GM20431 (cell line): ENCODE measurements around the gene LHX4.

Experiments
- in situ Hi-C: fragments of 300-500 bp; cut with MseI, MboI; formaldehyde crosslinking; loops from one replicate; pipeline ENCODE4 v1.15.0; 2020; ENCODE audit warnings: low sequenced_read_pairs; ENCODE audit not compliant: unreplicated experiment

The LHX4 gene

DNA sequence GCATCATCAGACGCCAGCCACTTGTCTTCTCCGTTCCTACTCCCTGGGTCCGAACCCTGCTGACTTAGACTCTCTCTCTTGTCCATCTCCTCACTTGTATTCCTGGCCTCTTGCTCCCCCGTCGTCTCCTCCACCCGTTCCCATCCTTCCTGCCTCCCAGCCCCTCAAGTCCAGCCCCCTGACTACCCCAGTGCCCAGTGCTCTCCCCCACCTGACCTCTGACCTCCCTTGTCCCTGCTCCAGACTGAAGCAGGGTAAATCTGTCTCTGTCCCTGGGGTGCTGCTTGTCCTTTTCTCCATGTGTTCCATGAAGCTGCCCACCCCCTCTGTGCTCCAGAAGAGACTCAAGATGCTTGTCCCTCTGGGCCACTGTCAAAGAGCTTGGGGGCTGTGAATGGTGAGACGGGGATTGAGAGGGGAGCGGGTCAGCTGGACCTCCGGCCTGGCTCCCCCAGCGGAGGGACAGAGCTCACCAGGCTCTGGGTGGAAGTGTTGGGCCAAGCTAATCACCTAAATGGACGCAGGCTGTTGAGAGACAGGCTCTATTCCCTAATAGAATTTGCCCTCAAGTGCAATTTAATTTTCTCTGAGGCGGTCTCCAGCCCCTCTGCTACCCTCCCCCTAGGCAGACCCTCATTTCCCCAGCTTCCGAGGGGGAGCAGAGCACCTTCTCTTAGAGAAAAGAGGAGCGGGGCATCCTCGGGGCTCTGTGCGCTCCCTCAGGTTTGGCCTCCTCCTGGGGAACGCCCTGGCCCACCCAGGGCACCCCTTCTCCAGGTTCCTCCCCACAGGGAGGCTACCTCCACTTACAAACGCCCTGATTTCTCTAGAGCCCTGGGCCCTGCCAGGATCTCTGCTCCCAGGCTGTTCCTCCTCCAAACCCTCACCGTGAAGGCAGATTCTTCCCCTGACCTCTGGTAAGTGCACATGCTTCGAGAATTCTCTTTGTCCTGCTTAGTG is 11.0 kb upstream of the LHX4 start:
- in situ Hi-C loops, result no loop called here

- in situ Hi-C loops, result no loop called here
Observed at GRCh38 chr1:180219776-180220175, 10.3 kb upstream of the LHX4 start.

DNA sequence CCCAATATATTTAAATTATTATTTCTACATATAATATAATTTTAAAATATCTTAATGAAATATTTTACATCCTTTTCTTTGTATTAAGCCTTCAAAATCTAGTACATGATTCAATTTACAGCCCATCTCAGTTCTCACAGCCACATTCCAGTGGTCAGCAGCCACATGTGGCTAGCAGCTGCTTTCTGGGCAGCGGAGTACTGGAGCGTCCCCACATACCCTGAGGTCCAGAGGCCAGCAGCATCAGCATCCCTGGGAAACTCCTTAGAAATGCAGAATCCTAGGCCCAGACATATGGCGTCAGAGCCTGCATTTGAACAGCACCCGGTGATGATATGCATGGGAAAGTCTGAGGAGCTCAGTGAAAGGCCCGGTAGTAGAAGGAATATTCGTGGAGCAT is 8.6 kb upstream of the LHX4 start:
- in situ Hi-C loops, result no loop called here

DNA sequence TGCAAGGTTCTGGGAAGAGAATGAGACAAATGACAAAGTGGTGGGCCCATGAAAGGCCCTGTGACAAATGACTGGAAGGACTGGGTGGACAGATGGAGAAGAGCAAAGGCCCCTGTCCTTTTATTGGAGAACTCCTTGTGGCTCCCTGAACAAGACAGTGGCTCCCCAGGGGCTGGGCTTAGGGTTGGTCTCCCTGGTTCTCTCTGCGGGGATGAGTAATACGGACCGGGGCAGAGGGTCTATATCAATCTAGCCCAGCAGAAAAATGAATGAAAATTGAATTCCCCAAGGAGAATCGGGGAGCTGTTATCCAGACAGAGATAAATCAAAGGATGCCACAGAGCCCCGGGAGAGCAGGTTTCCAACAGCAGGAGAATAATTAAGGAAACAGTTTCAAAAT is 5.2 kb upstream of the LHX4 start:
- in situ Hi-C loops, result no loop called here

DNA sequence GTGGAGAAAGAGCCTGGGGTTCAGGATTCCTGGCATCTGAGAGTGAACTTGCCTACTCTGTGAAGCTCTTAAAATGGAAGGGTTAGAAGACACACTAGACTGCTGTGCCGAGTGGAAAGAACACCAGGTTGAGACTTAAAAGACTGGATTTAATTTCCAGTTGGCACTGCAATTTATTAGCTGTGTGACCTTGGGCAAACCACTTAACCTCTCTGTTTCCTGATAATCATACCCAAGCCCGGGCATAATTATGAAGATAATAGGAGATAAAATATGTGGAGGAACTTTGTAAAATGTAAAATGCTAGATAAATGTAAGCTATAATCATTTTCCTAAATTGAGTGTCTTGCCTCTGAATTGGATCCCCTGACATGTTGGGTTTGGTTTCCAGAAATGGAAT is 4.7 kb upstream of the LHX4 start:
- in situ Hi-C loops, result no loop called here

DNA sequence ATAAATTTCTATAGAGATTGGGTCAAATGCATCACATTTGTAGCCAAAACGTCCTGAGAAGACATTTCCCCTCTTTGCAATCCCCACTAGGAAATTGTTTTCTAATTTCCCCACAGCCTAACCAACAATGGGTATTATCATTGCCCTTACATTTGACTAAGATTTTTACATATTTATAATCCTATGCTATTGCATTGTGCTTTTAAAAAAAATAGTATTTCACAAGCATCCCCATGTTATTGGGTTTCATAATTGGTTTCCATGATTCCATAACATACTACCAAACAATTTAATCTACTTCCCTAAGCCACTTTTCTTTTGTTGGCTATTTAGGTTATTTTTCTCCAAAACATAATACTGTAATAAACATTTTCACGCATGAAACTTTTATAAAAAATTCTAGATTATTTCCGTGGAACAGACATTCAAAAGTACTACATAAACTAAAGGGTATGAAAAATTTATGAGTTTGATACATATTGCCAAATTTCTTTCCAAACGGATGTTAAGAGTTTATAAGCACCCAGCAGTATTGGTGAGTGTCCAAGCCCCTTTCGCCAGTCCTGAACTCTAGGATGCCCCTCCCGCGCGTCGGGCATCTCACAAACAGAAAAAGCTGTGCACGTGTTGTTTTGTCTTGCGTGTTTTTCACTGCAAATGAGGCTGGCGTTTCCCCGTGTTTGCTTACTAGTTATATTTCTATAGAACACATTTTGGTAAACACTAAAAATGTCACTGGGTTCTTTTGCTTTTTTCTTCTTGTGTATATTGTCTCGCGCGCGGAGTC is 2.0 kb upstream of the LHX4 start:
- in situ Hi-C loops, result no loop called here

DNA sequence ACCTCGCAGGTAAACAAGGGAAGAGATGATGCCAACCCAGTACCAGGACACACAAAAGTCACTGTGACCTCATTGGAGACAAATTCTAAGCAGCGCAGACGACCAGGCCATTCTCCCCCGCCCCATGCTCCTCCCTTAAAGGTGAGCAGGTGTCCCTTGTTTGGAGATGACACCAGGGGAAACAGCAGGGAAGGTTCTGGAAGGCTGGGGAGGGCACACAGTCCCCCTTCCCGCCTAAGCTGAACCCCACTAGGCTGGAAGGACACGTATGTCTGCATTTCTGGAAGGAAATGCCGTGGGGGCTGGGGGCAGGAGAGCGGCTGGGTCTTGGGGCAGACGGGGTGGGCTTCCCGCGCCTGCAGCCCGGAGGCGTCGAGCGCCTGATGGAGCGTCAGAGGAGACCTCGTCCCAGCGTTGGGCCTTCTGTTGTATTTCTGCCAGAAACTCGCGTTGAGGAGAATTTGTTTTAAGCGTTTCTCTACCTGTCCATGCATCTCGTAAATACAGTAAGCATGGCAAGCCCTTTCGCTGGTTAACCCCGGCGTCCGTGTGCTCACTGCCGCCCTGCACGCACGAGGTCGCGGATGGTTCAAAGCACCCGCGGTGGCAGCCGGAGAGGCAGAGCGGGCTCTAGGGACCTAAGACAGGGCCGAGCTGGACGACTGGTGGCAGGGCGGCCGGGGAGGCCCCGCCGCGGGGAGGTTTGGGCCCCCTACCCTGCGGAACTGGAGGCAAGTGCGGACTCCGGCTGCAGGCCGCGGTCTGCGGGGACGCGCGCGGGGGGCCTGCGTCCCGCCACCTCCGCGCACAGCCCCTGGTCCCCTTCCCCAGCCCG is 1.2 kb upstream of the LHX4 start:
- in situ Hi-C loops, result no loop called here

- in situ Hi-C loops, result no loop called here
Observed at GRCh38 chr1:180230416-180230790, 339 bp downstream of the LHX4 start.

GRCh38 chr1:180230791-180231505 is 884 bp downstream of the LHX4 start:
- in situ Hi-C loops, result no loop called here

GRCh38 chr1:180231506-180231921 is 1.4 kb downstream of the LHX4 start:
- in situ Hi-C loops, result no loop called here

DNA sequence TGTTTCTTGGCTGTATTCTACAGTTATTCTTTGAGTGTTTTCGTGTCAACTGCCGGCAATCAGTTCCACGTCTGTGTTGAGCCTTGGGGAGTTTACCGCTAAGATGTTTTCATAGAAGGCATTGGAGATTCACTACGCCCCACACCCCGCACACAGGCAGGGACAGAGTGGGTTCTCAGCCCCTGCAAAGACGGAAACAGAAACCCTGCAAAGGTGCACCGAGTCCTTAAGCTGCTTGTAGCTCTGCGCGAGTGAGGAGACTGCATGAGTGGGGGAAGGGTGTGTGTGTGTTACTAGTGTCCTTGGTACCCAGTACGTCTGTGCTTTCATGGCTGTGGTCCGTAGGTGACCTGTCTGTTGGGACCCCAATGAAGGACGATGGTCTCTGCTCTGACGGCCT is 1.9 kb downstream of the LHX4 start:
- in situ Hi-C loops, result no loop called here

- in situ Hi-C loops, result no loop called here
Observed at GRCh38 chr1:180232521-180233043, 2.5 kb downstream of the LHX4 start.

DNA sequence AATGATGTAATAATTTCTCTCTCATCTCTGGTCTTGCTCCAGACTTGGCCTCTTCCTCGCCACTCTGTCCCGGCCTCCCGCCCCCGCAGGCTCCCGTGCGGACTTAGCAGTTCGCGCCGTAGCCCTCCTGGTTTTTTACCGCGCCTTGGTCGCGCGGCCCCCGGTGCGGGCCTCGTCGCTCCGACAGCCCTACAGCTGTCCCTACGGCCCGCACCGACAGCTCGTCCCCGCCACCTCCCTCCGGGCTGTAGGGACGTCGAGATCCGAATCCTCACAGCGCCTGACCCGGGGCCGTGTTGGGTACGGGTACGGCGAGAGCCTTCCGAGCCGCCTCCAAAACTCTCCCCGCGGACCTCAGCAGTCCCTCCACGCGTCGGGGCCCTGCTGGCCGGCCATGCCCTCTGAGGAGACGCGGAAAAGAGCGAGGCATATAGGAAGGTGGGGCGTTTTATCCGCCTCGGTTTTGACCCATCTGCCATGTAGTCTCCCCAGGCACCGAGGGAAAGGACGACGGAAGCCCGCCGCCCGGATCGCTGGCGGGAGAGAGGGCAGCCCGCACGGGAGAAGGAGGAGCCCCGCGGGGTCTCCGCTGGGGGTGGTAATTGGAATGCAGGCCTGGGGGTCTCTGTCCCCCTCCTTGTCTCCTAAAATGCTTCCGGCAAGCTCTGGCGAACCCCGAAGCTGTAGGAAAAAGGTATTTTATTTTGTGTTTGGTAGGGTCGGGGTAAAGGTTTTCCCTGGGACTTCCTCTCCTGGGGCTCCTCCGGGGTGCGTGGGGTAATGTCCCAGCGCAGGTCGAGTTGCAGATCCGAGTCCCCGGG is 3.3 kb downstream of the LHX4 start:
- in situ Hi-C loops, result no loop called here

- in situ Hi-C loops, result no loop called here
Observed at GRCh38 chr1:180234369-180235076, 4.5 kb downstream of the LHX4 start.

DNA sequence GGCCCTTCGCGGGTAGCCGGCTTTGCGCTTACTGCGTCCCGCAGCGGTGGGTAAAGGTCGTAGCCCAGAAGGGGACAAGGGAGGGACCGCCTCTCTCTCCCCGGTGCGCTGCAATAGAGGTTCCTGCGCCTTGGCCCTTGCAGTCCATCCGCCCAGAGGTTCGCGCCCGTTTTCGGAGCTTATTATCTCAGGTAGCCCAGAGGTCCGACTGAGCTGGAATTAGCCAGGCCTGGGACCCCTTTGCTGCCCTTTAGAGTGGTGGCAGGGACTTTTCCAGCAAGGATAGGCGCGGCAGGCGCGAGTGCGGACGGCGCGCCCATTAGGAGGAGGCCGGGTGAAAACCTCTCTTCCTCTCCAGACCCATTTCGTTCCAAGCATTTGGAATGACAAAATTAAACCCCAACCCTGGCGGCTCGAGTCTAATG is 5.0 kb downstream of the LHX4 start:
- in situ Hi-C loops, result no loop called here

- in situ Hi-C loops, result no loop called here
Observed at GRCh38 chr1:180235502-180236239, 5.6 kb downstream of the LHX4 start.

DNA sequence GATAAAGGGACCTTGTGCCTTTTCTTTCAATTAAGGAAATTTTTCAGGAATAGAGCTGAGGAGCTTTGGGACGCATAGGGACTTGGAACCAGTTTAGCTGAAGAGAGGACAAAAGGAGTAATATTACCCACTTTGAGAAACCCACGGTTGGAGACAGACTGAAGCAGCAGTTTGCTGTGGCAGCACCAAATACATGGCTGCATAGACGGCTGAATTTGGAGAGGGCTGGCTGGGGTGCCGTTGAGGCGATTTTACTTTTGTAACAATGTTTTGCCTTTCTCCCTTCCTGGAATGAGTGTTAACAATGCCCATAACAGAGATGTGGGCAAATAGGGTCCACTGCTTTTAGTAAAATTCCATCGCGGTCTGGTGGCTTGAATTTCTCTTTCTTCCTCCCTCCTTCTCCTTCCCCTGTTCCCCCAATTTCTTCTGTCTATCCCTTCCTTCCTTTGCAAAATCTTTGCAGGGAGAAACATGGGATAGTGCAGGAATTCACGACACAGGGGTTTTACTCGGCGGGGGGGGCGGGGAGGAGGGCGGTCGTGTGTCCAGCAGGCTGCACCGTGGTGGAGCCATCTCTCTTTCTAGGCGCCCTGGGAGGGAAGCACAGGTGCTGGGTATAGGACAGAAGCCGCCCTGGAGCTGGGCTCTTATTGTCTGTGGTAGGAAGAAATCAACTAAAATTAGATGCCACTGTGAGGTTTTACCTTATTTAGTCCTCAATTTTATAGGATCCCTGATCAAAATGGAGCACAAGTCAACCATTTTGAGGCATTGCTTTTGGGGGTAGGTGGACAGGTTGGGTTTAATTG is 6.8 kb downstream of the LHX4 start:
- in situ Hi-C loops, result no loop called here
